Type B pancreatic cell (in vitro differentiated cells): ENCODE measurements around the gene SNX17. TPM values are rescaled to one million over a fixed set of nuclear protein-coding genes. Genes with fewer than 3 reads are reported as not detected.

Experiments
- DNase-seq: peaks from one replicate; pipeline ENCODE4 v3.0.0; 2021; ENCODE audit warnings: mixed read lengths; ENCODE audit not compliant: unreplicated experiment; ENCODE audit errors: extremely low spot score
- H3K27ac Mint-ChIP-seq: 2 replicates; pipeline ENCODE4 v1.8.0; 2021; ENCODE audit warnings: mild to moderate bottlenecking, mixed read lengths
- H3K27me3 Mint-ChIP-seq: 2 replicates; pipeline ENCODE4 v1.8.0; 2021; ENCODE audit warnings: mixed read lengths
- H3K36me3 Mint-ChIP-seq: 2 replicates; pipeline ENCODE4 v1.8.0; 2021; ENCODE audit warnings: mixed read lengths
- H3K4me1 Mint-ChIP-seq: one replicate; pipeline ENCODE4 v1.8.0; 2021; ENCODE audit warnings: mixed read lengths; ENCODE audit not compliant: unreplicated experiment
- H3K4me3 Mint-ChIP-seq: 2 replicates; pipeline ENCODE4 v1.8.0; 2021; ENCODE audit warnings: mild to moderate bottlenecking, mixed read lengths
- H3K9me3 Mint-ChIP-seq: 2 replicates; pipeline ENCODE4 v1.8.0; 2021; ENCODE audit warnings: mixed read lengths
- total RNA-seq: library from RNA; stranded (reverse); gene quantifications from 2 replicates; pipeline ENCODE4 v1.2.1, GENCODE V29; 2021; ENCODE audit warnings: low replicate concordance
- TF ChIP-seq, protein P1 (sequence below): fragments of 200-600 bp; sonication (generic); conservative IDR thresholded peaks from 2 replicates; pipeline ENCODE4 v1.5.0; 2021; ENCODE audit warnings: antibody characterized with exemption, mild to moderate bottlenecking

SNX17 gene
- total RNA-seq, 1 donor from 2014 or later: 94.3 TPM

DNA sequence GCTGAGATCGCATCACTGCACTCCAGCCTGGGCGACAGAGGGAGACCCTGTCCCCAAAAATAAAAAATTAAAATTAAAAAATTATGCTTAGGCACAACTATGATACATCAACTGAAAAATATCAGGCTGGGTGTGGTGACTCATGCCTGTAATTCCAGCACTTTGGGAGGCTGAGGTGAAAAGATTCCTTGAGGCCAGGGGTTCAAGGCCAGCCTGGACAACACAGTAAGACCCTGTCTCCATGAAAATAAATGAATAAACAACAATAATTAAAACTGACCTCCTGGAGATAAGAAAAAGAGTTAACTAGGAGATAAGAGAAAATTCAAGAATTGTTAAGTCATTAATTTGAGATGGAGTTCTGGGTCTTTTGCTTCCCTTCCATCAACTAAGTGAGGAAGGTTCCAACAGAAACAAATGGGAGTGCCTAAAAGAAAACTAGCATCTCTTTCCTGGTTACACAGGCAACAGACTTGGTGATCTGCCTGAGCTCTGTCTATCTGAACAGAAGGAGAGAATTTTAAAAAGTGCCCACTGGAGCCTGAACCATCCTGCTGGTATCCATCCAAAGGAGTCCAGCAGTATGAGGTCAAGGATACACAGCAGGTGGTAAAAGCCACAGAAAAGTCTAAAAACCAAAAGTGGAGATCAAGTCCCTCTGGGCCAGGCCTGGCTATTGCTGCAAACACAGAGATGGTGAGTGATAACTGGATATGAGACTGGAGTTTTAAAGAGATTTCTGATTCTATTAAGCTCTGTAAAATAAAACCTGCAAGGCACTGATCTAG is 30.1 kb downstream of the SNX17 start:
- peaks cover 4% of the 10 kb centered on the region for H3K4me1 Mint-ChIP-seq
- H3K4me3 Mint-ChIP-seq: no peak overlapping the region
- no peak overlapping the region for H3K27ac Mint-ChIP-seq
- H3K27me3 Mint-ChIP-seq: no peaks in the 10 kb centered on the region
- peaks cover 8% of the 10 kb centered on the region for H3K36me3 Mint-ChIP-seq
- DNase-seq: no peak
- TF ChIP-seq, protein P1, sequence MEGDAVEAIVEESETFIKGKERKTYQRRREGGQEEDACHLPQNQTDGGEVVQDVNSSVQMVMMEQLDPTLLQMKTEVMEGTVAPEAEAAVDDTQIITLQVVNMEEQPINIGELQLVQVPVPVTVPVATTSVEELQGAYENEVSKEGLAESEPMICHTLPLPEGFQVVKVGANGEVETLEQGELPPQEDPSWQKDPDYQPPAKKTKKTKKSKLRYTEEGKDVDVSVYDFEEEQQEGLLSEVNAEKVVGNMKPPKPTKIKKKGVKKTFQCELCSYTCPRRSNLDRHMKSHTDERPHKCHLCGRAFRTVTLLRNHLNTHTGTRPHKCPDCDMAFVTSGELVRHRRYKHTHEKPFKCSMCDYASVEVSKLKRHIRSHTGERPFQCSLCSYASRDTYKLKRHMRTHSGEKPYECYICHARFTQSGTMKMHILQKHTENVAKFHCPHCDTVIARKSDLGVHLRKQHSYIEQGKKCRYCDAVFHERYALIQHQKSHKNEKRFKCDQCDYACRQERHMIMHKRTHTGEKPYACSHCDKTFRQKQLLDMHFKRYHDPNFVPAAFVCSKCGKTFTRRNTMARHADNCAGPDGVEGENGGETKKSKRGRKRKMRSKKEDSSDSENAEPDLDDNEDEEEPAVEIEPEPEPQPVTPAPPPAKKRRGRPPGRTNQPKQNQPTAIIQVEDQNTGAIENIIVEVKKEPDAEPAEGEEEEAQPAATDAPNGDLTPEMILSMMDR: no peak
- H3K9me3 Mint-ChIP-seq: no peaks in the 10 kb centered on the region

- Mint-ChIP-seq H3K27me3 (no peaks in the 10 kb centered on the region), H3K27ac (peak overlapping the region; percentile 92), H3K4me3 (peak overlapping the region; percentile 91), H3K9me3 (no peaks in the 10 kb centered on the region), H3K36me3 (peaks cover 4% of the 10 kb centered on the region), H3K4me1 (peaks cover 20% of the 10 kb centered on the region)
- TF ChIP-seq, protein P1: peak; percentile 79
- DNase-seq: no peak
Measured at GRCh38 chr2:27407798-27408491, 37.5 kb downstream of the SNX17 start.

- no peaks in the 10 kb centered on the region for H3K27me3 Mint-ChIP-seq
Measured at GRCh38 chr2:27408601-27409320, 38.3 kb downstream of the SNX17 start.

DNA sequence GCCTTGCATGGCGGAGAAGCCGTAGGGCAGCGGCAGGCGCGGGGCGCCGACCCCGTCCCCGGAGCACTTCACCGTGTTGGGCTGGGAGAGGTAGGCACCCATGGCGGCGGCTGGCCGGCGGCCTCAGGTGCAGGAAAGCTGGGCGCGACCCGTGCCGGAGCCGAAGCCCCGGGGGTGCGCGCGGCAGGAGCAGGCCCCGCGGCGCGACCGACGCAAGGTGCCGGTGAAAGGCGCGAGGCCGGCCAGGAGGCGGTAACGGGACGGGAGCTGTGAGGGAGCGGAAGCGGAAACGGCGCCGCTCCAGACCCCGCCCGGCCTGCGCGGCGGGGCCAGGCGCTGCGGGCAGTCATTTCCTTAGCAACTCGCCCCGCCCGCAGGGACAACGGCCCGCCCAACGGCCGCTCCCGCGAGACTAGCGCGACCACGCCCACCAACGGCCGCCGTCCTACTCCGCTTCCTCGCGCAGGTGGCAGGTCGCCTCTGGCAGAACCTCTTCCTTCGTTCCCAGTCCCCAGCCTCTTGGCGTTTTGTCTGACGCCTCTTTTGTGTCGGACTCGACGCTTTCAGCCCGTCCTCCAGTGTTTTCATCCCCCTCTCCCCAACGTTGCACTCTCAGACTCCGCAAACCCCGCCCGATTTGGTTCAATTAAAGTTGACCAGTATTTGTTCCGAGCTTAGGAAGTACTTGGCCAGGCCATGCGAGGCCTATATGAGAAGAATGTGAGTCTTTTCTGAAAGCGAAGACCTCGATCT is 39.1 kb downstream of the SNX17 start, which contains the start of gene PPM1G:
Gene PPM1G (minus strand): TSS at position 271 of the 753 bp plus-strand sequence. CDS start 169 bp downstream, at position 102.
- Mint-ChIP-seq H3K36me3 (peaks cover 4% of the 10 kb centered on the region), H3K4me1 (peaks cover 20% of the 10 kb centered on the region), H3K27ac (peak within 1 kb of the TSS; percentile 92), H3K4me3 (peak within 1 kb of the TSS; percentile 94), H3K27me3 (no peaks in the 10 kb centered on the region), H3K9me3 (no peaks in the 10 kb centered on the region)
- TF ChIP-seq, protein P1: no peak
- DNase-seq: peak; percentile 98

More at GRCh38 chr2:27408601-27409320, 38.3 kb downstream of the SNX17 start:
- DNase-seq: no peak
- H3K27ac Mint-ChIP-seq: peak overlapping the region; percentile 92
- TF ChIP-seq, protein P1: no peak
- H3K9me3 Mint-ChIP-seq: no peaks in the 10 kb centered on the region
- peaks cover 4% of the 10 kb centered on the region for H3K36me3 Mint-ChIP-seq
- peak overlapping the region; percentile 91 for H3K4me3 Mint-ChIP-seq
- peaks cover 20% of the 10 kb centered on the region for H3K4me1 Mint-ChIP-seq
